ENCODE measurements around the gene CTF1. TPM values are rescaled to one million over a fixed set of nuclear protein-coding genes. Genes with fewer than 3 reads are reported as not detected.
"Not testable (repeated sequence)": the region's sequence is repeated elsewhere in the genome, so short reads cannot be mapped to it uniquely, and the experiment has no call there.

The CTF1 gene
- total RNA-seq: under 1 TPM; 0.15 to 0.26 TPM

DNA sequence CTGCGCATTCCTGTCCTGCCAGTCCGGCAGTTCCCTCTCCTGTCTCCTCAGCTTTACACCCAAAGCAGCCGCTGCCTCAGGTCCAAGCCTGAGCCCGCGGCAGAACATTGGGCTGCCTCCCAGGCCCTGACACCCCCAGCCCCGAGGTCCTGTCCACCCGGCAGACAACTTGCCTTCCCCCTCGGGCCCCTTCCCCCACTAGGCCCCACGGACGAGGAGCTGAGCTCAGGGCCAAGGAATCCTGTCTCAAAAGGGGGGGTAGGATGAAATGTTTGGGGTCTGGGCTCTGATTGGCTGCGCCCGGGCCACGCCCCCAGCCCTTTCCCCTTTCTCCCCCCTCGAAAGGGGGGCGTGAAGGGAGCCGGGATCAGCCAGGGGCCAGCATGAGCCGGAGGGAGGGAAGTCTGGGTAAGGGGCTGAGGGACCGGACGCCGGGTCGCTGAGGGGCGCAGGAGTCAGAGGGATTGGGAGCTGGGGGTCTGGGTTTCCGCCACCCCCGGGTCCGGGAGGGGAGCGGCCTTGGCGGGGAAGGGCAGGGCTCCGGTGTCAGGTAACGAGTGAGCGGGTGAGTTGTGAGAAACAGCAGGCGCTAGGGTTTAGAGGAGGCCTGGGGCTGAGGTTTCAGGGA is at the start of gene CTF1:
CTF1 (plus strand) TSS at position 354 of the 628 bp plus-strand sequence; CDS start at position 384, 30 bp downstream.
- peaks cover 18% of the 10 kb centered on the region for H3K36me3 Mint-ChIP-seq (ENCODE audit: low read depth)
- peak within 1 kb of the TSS; percentile 74 for H3K4me3 Mint-ChIP-seq
- H3K9me3 Mint-ChIP-seq: no peaks in the 10 kb centered on the region
- no peak for ATAC-seq (replicated peaks)
- H3K27me3 Mint-ChIP-seq: no peaks in the 10 kb centered on the region
- peaks cover 23% of the 10 kb centered on the region for H3K4me1 Mint-ChIP-seq
- H3K27ac Mint-ChIP-seq: peak within 1 kb of the TSS; percentile 79

GRCh38 chr16:30846649-30847402 is 49.6 kb upstream of the CTF1 start:
- Mint-ChIP-seq H3K9me3 (no peaks in the 10 kb centered on the region), H3K27me3 (no peaks in the 10 kb centered on the region), H3K4me1 (peaks cover 9% of the 10 kb centered on the region), H3K27ac (no peak overlapping the region), H3K36me3 (ENCODE audit: low read depth) (no peaks in the 10 kb centered on the region), H3K4me3 (no peak overlapping the region)
- no peak for ATAC-seq (replicated peaks)

DNA sequence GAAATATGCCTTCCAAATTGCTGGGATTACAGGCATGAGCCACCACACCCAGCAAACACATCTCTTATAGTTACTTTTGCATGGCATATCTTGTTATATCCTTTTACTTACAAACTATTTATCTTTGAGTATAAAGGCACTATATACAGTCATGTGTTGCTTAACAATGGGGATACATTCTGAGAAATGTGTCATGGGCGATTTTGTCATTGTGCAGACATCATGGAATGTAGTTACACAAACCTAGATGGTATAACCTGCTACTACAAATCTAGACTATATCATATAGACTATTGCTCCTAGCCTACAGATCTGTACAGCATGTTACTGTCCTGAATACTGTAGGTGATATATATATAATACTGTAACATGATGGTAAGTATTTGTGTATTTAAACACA is 46.2 kb upstream of the CTF1 start:
- no peak overlapping the region for H3K27ac Mint-ChIP-seq
- no peak for ATAC-seq (replicated peaks)
- H3K4me3 Mint-ChIP-seq: no peak overlapping the region
- no peaks in the 10 kb centered on the region for H3K4me1 Mint-ChIP-seq
- H3K9me3 Mint-ChIP-seq: no peaks in the 10 kb centered on the region
- H3K27me3 Mint-ChIP-seq: no peaks in the 10 kb centered on the region
- H3K36me3 Mint-ChIP-seq (ENCODE audit: low read depth): peaks cover 9% of the 10 kb centered on the region

GRCh38 chr16:30853758-30854157 is 42.7 kb upstream of the CTF1 start:
- no peak for ATAC-seq (replicated peaks)

DNA sequence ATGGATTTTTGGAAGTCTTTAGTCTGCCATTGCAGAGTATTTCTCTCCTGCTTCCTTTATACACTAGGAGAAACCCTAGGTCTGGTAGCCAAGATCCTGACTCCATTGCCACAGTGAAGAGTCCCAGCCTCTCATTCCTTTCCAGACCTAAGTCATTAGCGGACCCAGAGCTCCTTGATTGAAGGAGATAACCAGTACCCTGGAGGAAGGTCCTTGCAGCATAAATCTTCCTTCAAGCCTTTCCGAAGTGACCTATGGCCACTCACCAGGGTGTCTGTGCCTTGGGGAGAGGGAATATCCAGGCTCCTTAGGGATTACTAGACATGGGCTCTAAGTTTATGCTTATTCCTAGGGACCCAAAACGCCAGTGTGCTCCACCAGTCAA is 38.3 kb upstream of the CTF1 start:
- H3K36me3 Mint-ChIP-seq (ENCODE audit: low read depth): peaks cover 9% of the 10 kb centered on the region
- no peaks in the 10 kb centered on the region for H3K9me3 Mint-ChIP-seq
- ATAC-seq (replicated peaks): no peak
- no peak overlapping the region for H3K27ac Mint-ChIP-seq
- H3K4me3 Mint-ChIP-seq: no peak overlapping the region
- H3K27me3 Mint-ChIP-seq: no peaks in the 10 kb centered on the region
- H3K4me1 Mint-ChIP-seq: no peaks in the 10 kb centered on the region

More at GRCh38 chr16:30853758-30854157, 42.7 kb upstream of the CTF1 start:
- Mint-ChIP-seq H3K27ac (no peak overlapping the region), H3K4me3 (no peak overlapping the region), H3K9me3 (no peaks in the 10 kb centered on the region), H3K4me1 (no peaks in the 10 kb centered on the region), H3K36me3 (ENCODE audit: low read depth) (peaks cover 9% of the 10 kb centered on the region), H3K27me3 (no peaks in the 10 kb centered on the region)

DNA sequence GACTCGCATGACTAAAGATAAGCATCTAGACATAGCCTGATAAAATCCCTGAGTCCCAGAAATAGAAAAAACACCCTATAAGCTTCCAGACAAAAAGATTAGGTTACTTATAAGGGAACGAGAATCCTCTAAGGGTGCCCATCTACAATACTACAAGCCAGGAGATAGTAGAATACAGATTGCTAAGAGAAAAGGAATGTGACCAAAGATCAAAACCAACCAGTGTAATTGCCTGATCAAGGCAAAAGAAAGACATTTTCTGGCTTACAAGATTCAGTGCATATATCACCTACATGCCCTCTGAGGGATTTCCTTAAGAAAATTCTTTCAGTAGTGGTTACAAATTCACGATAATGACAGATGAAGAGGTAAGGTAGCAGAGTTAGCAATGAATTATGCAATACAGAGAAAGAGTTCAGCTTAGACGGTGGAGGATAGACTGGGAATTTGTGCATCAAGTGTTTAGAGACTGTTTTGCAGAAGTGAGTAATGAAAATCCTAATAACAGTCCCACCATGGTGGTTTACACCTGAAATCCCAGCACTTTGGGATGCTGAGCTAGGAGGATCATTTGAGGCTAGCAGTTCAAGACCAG is 37.5 kb upstream of the CTF1 start:
- H3K4me1 Mint-ChIP-seq: no peaks in the 10 kb centered on the region
- H3K27me3 Mint-ChIP-seq: no peaks in the 10 kb centered on the region
- H3K9me3 Mint-ChIP-seq: no peaks in the 10 kb centered on the region
- H3K4me3 Mint-ChIP-seq: no peak overlapping the region
- peak overlapping the region; percentile 3 for H3K27ac Mint-ChIP-seq
- H3K36me3 Mint-ChIP-seq (ENCODE audit: low read depth): peaks cover under 1% of the 10 kb centered on the region
- no peak for ATAC-seq (replicated peaks)

- H3K9me3 Mint-ChIP-seq; H3K36me3 Mint-ChIP-seq (ENCODE audit: low read depth); H3K4me3 Mint-ChIP-seq; H3K27ac Mint-ChIP-seq; H3K4me1 Mint-ChIP-seq; ATAC-seq (replicated peaks); H3K27me3 Mint-ChIP-seq: not testable (repeated sequence)
These were observed 35.7 kb upstream of the CTF1 start for GRCh38 chr16:30860729-30861128.

DNA sequence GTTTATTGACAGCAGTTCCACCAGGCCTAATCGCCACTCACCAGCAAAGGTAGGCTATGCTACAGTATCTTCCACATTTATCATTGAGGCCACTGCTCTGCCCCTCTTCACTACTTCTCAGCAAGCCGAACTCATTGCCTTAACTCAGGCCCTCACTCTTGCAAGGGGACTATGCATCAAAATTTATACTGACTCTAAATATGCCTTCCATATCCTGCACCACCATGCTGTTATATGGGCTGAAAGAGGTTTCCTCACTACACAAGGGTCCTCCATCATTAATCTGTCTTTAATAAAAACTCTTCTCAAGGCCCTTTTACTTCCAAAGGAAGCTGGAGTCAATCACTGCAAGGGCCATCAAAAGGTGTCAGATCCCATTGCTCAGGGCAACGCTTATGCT is 33.2 kb upstream of the CTF1 start:
- H3K4me1 Mint-ChIP-seq; H3K27ac Mint-ChIP-seq; H3K9me3 Mint-ChIP-seq; ATAC-seq (replicated peaks); H3K36me3 Mint-ChIP-seq (ENCODE audit: low read depth); H3K27me3 Mint-ChIP-seq; H3K4me3 Mint-ChIP-seq: not testable (repeated sequence)

GRCh38 chr16:30866031-30866430 is 30.4 kb upstream of the CTF1 start:
- no peak overlapping the region for H3K27ac Mint-ChIP-seq
- ATAC-seq (replicated peaks): no peak
- no peaks in the 10 kb centered on the region for H3K9me3 Mint-ChIP-seq
- H3K4me3 Mint-ChIP-seq: no peak overlapping the region
- H3K36me3 Mint-ChIP-seq (ENCODE audit: low read depth): no peaks in the 10 kb centered on the region
- no peaks in the 10 kb centered on the region for H3K4me1 Mint-ChIP-seq
- H3K27me3 Mint-ChIP-seq: no peaks in the 10 kb centered on the region

- peaks cover 1% of the 10 kb centered on the region for H3K4me1 Mint-ChIP-seq
- peaks cover 4% of the 10 kb centered on the region for H3K36me3 Mint-ChIP-seq (ENCODE audit: low read depth)
- no peaks in the 10 kb centered on the region for H3K9me3 Mint-ChIP-seq
- no peak for ATAC-seq (replicated peaks)
- no peak overlapping the region for H3K27ac Mint-ChIP-seq
- H3K4me3 Mint-ChIP-seq: no peak overlapping the region
- H3K27me3 Mint-ChIP-seq: no peaks in the 10 kb centered on the region
These were observed 28.7 kb upstream of the CTF1 start for GRCh38 chr16:30867747-30868146.

GRCh38 chr16:30870904-30871303 is 25.5 kb upstream of the CTF1 start:
- H3K27ac Mint-ChIP-seq: no peak overlapping the region
- H3K36me3 Mint-ChIP-seq (ENCODE audit: low read depth): peaks cover 13% of the 10 kb centered on the region
- no peak overlapping the region for H3K4me3 Mint-ChIP-seq
- no peak for ATAC-seq (replicated peaks)
- no peaks in the 10 kb centered on the region for H3K27me3 Mint-ChIP-seq
- H3K9me3 Mint-ChIP-seq: no peaks in the 10 kb centered on the region
- H3K4me1 Mint-ChIP-seq: peaks cover 11% of the 10 kb centered on the region

DNA sequence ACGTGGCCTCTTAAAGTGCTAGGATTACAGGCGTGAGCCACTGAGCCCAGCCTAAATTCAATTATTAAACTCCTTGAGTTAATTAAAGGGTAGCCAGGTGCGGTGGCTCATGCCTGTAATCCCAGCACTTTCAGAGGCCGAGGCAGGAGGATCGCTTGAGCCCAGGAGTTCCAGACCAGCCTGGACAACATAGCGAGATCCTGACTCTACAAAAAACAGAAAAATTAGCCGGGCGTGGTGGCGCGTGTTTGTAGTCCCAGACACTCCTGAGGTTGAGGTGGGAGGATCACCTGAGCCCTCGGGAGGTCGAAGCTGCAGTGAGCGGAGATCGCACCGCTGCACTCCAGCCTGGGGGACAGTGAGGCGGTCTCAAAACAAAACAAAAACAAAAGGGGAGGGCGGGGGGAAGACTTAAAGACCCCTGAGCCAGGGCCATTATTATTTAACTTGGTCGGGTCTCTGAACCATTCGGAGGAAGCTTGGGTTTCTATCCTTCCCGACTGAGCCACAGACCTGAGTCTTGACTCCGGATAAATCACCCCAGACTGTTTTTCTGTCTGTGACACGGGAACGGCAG is 22.1 kb upstream of the CTF1 start:
- Mint-ChIP-seq H3K9me3 (no peaks in the 10 kb centered on the region), H3K36me3 (ENCODE audit: low read depth) (peaks cover 29% of the 10 kb centered on the region), H3K4me3 (peak overlapping the region; percentile 77), H3K27ac (peak overlapping the region; percentile 79), H3K27me3 (no peaks in the 10 kb centered on the region), H3K4me1 (peaks cover 21% of the 10 kb centered on the region)
- ATAC-seq (replicated peaks): no peak

GRCh38 chr16:30874821-30875717 is 21.3 kb upstream of the CTF1 start:
- peak overlapping the region; percentile 77 for H3K4me3 Mint-ChIP-seq
- peaks cover 36% of the 10 kb centered on the region for H3K36me3 Mint-ChIP-seq (ENCODE audit: low read depth)
- peak; percentile 86 for ATAC-seq (replicated peaks)
- H3K27me3 Mint-ChIP-seq: no peaks in the 10 kb centered on the region
- H3K27ac Mint-ChIP-seq: peak overlapping the region; percentile 79
- H3K4me1 Mint-ChIP-seq: peaks cover 21% of the 10 kb centered on the region
- H3K9me3 Mint-ChIP-seq: no peaks in the 10 kb centered on the region

Measured in activated T-helper 17 cell treated with anti-CD3 and anti-CD28 coated beads, Interleukin-2, amount 50 U/mL, for 72 hours (primary cell).